GM19438 (cell line): ENCODE results near the gene DMTF1.

ENCODE experiments used
- ATAC-seq: cut with Tn5 transposase; IDR thresholded peaks from one replicate; pipeline ENCODE4 v1.9.1; 2021; ENCODE audit warnings: low read depth; ENCODE audit not compliant: unreplicated experiment

DMTF1 gene

DNA sequence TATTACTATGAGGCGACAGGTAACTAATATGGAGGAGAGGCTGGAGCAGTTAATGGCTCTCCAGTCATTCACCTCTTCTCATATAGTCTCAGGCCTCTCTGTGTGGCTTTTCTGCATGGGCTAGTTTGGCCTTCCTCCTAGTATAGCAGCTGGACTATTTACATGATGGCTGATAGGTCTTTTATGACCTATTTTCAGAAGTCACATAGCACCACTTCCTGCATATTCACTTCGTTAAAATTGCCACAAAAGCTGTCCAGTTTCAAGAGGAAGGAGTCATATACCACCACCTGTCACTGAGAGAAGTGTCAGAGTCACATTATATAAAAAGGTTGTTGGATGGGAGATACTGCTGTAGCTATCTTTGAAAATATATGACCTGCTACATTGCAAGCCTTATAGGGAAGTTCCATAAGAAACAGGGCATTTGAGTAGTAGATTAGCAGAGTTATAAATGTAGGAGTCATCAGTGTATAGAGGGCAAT lies 8.0 kb upstream of the DMTF1 start:
- peak; percentile 97 for ATAC-seq

DNA sequence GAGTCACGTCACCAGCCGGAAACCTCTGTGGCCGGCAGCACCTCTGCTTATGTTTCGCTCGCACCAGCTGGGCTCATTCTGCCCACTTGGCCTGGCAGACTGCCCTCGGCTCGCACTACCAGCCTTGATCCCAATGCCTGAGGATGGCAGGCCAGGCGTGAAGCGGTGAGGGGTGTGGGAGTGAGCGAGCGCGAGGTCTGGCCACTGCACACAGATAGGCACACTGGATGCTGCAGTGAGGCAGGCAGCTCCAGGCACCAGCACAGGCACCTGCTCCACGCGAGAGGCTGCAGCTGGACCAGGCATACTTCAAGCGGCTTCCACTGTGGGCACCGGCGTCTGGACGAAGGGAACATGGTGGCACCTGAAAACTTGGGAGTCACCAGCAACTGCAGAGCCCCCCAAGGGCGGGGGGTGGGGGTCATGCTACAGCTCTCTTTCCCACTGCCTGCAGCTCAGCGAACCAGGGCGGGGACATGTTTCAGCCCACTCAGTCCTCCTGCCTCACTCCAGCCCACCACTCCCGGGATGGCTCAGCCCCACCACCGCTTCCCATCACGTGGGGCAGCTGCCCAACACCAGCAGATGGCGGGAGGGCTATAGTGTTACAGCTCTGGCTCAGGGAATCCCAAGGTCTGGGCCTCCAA lies 5.4 kb upstream of the DMTF1 start:
- ATAC-seq: no peak

DNA sequence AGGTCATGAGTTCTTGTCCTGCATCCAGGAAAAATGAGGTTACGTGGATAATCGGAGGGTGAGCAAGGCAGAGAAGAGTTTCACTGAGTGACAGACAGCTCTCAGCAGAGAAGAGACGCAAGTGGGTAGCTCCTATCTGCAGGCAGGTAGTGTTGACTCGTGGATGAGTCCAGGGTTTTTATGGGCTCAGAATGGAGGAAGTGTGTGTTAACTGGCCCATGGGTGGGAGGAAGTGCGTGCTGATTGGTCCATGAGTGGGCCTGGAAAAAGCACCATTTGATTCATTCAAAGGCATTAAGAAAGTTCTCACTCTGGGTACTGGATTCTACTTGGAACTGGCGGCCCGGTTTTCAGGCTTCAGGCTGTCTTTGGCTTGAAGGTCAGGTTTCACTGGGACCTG lies 4.8 kb upstream of the DMTF1 start:
- no peak for ATAC-seq

DNA sequence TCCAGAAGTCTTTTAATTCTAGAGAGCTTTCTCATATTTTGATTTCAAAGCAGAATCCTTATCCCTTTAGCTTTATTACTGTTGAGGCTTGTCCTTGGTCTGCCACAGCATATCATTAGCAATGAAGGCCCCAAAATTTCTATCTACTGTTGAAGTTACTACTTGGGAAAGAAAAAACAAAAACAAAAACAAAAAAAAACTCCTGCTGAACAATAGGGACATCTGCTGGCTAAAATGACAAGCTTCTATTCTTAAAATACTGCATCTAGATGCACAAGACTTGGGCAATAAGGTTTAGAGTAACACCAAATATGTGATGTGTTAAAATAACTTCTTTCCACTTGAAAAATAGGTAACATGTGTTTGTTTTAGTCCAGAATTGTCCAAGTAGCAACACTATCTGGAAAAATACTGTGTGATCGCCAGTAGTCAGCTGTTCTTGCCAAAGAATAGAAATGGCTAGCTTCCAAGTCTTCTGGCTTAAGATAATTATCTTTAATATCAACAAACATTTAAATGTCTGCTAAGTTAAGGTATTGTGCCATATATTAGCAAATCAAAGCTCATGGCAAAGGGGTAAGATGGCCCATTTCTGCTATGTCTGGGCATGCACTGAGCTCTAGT lies 3.8 kb upstream of the DMTF1 start:
- ATAC-seq: no peak

DNA sequence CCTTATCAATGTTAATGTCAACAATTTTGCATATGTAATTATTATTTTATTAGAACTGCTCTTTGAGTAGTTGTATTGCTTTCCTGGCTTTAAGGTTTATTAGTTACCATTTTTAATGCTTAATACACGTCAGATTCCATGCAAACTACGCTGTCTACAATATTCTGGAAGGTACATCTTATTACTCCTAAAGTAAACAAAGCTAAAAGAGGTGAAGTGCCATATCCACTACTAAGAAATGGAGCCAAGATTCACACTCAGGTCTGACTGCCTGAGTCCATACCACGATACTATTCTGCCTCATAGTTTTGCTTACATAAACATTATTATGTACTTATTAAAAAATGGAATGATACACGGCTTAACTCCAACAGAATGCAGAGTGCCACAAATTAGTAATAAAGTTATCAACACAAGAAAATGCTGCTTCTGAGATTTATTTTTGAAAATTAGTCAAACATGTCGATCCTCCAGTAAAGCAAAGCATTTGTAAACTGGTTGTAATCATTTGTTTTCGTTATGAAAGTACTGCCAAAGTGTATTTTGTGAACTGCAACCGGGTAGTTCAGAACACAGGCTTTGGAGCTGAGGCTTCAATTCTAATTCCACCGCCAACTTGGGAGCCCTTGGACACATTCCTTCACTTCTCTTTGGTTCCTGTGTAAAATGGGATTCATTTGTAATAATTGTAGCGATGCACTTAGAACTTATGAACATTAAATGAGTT lies 1.1 kb upstream of the DMTF1 start:
- no peak for ATAC-seq

DNA sequence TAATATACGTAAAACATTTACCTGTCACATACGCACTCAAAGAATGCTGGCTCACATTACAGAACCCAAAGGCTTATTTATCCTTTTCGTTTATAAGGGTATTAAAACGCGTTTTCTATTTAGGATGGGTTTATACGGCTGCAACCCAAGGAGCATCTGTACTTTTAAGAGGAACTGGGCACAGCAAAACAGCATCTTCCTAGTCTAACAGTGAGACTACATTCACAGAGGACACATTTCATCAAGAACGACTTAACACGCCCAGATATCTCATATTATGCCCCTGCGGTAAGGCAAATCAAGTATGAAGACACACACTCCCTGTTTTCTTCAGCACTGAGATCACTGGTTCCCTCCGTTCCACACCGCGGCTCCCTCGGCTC lies 533 bp upstream of the DMTF1 start:
- ATAC-seq: peak; percentile 40

DNA sequence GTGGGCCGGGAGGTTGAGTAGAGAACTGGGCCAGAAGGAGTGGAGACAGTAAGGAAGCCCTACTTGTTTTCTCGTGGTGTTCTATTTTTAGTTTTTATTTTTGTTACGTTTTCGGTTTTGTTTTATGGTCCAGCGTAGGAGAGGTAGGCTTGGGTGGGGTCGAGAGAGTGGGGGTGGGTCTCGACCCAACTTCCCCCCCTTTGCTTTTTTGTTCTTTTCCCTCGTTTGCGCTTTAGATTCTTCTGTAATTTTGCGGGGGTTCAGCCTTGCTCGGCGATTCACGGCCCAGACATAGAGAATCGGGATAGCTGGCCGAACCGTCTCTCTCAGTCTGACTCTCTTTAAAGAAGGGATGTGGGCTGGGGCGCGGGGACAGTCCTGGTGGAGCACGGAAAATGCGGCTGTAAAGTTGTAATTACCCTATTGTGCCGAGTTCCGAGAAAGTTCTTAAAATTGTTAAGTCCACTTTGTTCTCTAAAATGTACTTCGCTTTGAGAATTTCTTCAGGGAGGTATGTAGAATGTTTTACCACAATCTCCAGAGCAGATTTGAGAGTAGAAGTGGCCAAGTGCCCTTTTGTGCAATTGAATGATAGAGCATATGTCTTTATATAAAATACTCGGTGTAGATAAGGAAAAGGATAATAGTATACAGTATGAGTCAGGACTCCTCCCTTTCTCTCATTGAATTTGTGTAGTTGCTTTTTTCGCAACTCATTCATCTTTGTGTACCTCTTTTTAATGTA lies 816 bp downstream of the DMTF1 start:
- peak; percentile 20 for ATAC-seq

DNA sequence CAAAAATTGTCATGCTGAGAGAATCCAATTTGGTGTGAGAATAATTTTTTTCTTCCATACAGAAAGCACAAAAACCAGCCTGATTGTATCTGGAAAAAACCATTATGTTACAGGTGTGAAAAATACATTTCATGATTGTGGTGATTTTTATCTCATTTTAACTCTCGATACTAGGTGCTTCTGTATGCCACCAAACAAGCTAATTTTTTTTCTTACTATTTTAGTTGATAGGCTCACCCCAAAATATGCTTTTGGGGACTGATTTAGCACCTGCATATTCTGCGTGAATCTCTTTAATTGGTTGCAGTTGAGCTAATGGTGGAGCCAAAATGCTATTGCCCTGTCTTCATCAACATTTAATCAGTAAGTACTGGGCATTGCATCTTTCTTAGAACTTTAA lies 1.9 kb downstream of the DMTF1 start:
- ATAC-seq: no peak

DNA sequence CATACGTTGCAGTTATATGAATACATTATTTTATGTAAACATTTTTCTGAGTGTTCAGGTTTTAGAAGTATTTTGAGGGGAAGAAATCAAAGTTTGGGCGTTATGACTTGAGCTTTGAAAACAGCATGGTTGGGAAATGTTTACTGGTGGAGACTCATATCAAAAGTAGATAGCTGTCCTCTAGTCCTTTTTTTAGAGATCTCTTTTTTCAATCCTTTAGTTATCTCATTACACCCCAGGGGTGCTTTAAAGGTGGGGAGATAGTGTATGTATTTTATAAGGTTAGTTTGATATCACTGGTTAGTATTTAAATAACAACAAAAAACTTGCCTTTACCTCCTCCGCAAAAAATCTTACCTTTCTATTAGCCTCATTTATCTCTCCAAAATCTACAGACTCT lies 2.3 kb downstream of the DMTF1 start:
- no peak for ATAC-seq

DNA sequence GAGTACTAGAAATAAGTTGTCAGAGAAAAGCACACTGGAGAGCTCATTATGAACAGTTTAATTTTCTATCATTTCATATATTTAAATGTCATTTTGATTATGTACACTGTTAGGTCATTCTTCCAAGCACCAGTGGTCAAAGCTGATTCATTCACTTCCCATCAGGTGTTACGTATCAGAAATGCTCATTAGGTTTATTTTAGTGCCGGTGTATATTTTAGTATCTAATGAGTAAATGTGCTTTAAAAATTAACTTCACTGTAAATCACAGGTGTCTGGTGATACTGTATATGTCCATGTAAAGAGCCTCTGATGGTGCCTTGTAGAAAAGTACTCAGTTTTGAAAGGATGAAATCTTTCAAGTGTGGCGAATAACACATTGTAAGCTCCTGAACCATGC lies 3.5 kb downstream of the DMTF1 start:
- no peak for ATAC-seq

DNA sequence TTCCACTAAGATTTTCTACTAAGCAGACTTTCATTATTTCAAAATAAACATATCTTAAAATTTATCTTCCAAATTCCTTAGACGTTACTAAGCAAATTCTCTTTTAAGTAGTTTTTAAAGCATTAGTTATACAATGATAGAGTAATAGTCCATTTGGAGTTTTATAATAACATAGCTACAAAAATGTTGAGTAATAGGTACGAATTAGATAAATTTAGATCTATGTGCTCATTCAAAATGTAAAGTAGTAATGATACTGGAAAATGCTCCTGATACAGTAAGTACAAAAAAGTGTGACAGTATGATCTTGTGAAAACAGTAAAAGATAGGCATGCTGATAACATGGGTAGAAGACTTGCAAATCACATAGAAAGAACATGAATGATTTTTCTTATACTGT lies 4.5 kb downstream of the DMTF1 start:
- ATAC-seq: no peak

DNA sequence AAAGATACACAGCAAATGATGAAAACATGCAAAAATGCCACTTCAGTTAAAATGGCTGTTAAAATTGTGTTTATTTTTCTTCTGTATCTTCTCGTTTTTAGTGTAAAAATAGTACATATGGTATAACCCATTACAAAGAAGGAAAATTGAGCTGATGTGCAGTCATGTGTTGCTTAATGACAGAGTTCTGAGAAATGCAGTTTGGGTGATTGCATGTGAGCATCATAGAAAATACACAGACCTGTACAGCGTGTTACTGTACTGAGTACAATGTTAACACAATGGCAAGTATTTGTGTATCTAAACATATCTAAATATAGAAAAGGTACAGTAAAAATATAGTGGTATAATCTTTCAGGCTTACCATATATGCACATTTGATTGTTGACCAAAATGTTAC lies 7.3 kb downstream of the DMTF1 start:
- no peak for ATAC-seq

DNA sequence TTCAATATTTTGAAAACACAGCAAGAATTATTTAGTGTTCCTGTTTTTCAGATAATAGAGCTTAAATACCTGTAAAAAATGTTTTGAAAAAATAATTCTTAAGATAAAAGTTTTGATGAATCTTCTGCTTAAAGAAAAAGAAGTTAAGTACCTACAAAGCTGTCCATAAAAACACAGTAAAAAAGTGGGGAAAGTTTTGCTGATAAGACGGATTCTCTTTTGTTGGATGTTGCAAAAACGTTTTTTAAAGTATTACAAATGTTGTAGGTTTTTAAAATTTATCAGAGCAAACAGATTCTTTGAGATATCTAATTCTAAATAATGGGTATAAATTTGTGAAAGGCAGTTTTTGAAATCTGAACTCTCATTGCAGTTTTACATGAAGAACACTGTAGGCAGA lies 12.2 kb downstream of the DMTF1 start:
- no peak for ATAC-seq

DNA sequence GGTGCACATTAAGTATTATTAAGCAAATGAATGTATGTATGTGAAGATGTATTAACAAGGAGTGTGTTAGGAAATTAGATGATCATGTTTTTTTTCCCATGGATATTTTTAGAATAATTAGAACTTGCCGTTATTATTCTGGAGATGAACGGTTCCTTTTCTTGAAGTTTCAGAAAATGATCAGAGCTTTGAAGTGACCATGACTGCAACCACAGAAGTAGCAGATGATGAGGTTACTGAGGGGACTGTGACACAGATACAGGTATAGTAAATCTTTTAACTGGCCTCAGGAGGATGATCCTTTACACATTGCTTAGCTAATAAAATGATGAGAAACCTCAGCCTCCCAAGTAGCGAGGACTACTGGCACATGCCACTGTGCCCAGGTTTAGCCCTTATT lies 18.6 kb downstream of the DMTF1 start:
- ATAC-seq: no peak

DNA sequence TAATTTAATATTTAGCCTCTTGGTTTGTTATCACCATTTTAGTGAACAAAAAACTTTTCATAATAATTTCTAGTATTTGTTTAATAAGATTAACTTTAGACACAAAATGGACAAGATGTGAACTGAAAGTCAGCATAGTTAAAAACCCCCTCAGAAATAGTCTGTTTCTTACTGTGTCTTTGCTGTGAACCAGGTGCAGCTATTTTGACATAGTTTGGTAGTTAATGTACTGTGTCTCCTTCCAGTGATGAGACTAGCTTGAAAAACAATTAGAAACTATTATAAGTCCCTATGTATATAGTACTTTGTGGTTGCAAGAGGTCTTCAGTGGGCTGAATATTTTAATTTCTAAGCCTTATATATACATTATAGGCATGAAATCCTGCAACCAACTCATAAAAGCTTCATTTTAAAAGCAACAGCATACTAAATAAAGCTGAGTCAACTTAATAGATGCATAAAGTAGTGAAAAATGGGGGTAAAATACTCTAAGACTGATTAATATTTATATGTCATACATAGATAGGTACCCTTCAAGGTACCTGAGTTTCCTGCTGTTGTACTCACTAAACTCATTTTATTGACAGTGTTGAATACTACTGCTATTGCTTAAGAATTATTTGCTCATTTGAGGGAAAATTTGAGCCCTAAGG lies 19.2 kb downstream of the DMTF1 start:
- ATAC-seq: no peak

DNA sequence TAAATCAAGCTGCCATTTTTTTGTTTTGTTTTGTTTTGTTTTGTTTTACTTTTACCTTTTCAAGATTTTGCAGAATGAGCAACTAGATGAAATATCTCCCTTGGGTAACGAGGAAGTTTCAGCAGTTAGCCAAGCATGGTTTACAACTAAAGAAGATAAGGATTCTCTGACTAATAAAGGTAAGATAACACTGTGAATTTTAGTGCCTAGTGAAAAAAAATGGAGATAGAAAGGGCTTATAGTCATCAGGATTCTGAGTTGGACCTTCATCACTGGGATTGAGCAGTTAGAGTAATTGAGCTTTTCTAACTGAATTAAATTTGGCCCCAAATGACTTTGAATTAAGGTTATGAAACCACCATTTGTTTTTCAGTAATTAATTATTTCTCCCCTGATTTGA lies 21.2 kb downstream of the DMTF1 start:
- no peak for ATAC-seq

DNA sequence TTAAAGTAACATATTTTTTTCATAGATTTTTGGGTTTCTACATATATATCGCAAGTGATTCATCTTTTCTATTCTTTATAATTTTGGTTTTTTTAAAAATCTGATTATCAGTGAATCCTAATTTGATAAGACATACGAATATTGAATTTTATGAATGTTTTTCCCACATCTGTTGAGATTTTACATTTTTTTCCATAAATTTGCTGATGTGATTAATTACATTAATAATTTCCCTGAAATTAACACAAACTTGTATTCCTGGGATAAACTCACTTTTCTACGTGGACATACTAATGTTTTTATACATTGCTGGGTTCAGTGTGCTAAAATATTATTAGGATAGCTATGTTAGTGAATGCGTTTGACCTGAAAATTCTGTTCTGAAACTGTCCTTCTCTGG lies 26.1 kb downstream of the DMTF1 start:
- ATAC-seq: no peak

DNA sequence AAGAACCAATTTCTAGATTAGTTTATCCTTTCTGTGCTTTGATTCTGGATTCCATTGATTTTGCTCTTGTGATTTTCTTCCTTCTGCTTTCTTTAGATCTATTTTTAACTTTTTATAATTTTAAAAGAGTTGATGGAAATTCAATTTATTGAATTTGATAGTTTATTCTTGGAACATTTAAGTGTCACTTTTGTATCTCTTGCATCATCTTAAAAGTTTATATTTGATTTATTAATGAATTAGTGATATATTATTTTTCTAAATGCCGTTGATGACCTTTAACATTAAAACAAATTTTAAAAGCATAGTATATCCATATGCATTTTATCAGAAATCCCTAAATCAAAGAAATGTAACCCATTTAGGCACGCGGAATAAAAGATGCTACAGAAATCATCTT lies 26.9 kb downstream of the DMTF1 start:
- no peak for ATAC-seq

DNA sequence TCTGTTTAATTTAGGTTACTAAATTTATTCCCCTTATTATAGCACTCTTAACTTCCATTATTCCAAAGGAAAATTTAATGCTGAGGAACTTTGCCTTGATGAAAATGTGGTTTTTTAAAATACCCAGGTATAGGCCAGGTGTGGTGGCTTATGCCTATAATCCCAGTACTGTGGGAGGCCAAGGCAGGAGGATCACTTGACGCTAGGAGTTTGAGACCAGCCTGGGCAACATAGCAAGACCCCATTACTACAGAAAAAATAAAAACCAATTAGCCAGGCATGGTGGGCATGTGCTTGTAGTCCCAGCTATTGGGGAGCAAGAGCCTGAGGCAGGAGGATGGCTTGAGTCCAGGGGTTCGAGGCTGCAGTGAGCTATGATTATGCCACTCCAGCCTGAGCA lies 34.9 kb downstream of the DMTF1 start:
- no peak for ATAC-seq

DNA sequence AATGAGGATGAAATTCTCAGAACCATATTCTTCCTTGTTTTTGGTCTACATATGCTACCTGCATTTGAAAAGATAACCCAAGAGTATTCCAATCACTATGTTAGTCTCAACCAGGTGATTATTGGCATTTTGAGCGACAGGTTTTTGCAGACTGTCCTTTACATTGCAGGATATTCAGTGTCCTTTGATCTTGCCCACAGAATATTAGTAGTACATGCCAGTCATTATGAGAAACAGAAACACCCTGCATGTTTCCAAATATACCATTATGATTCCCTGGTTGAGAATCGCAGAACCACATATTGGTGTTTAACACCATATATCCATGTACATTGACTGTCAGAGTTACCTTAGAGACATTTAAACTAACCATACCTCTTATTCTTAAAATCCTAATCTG lies 36.7 kb downstream of the DMTF1 start:
- ATAC-seq: no peak

DNA sequence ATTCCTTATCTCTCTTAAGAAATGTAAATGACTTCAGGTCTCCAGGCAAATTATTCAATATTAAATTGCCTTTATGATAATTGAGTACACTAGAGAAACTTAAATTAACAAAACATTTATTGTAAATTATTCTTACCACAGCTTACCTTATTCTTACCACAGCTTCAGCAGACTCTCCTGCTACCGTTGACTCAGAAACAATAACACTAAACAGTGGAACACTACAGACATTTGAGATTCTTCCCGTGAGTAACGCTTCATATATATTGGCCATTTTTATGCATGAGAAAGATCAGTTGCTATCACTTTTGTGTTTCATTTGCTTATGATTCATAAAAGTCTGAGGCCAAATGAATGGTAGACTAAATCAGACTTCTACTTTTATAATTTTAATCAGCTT lies 38.5 kb downstream of the DMTF1 start:
- no peak for ATAC-seq
